PC-9 (cell line): Measurements from ENCODE around the gene CNTN1. TPM values are rescaled to one million over a fixed set of nuclear protein-coding genes. Genes with fewer than 3 reads are reported as not detected.

Source experiments
- BruUV-seq: library from RNA; stranded (reverse); fragments of 400-500 nt; replicated peaks from 2 replicates; lab custom pipeline; 2021; lab: Mats Ljungman, UMichigan
- CTCF ChIA-PET: fragments of 300-600 bp; sonication (Branson Sonifier 250); formaldehyde crosslinking; loops from one replicate; lab custom pipeline; 2022; ENCODE audit warnings: antibody characterized with exemption; lab: Charles Lee
- POLR2A ChIA-PET: fragments of 300-600 bp; sonication (Branson Sonifier 250); formaldehyde crosslinking; loops from one replicate; lab custom pipeline; 2022; ENCODE audit warnings: antibody characterized with exemption; ENCODE audit not compliant: unreplicated experiment; lab: Charles Lee
- DNase-seq, 2 experiments: peaks; one replicate each; pipeline versions ENCODE4 v3.0.0 to v3.0.0-alpha.2; 2015 to 2022; ENCODE audit warnings: mixed read lengths in 1 of 2
- H2AFZ ChIP-seq: fragments of 200-600 bp; sonication (generic); 2 replicates; pipeline ENCODE4 v1.8.1; 2017; ENCODE audit warnings: antibody characterized with exemption
- H3F3A ChIP-seq: fragments of 200-600 bp; sonication (generic); 2 replicates; pipeline ENCODE4 v1.8.1; 2017; ENCODE audit warnings: antibody characterized with exemption, mild to moderate bottlenecking, low read depth; ENCODE audit not compliant: insufficient read depth
- H3K27ac ChIP-seq: fragments of 200-600 bp; sonication (generic); 2 replicates; pipeline ENCODE4 v1.6.1; 2016; ENCODE audit warnings: mixed run types
- H3K27me3 ChIP-seq: fragments of 200-600 bp; sonication (generic); 2 replicates; pipeline ENCODE4 v1.6.1; 2016; ENCODE audit warnings: low read depth, mixed run types; ENCODE audit not compliant: insufficient read depth
- H3K36me3 ChIP-seq: fragments of 200-600 bp; sonication (generic); 2 replicates; pipeline ENCODE4 v1.6.1; 2016; ENCODE audit warnings: low read depth, mixed run types
- H3K4me1 ChIP-seq: fragments of 200-600 bp; sonication (generic); replicated peaks from 2 replicates; pipeline ENCODE4 v1.6.1; 2016; ENCODE audit warnings: mixed run types; ENCODE audit not compliant: insufficient read depth
- H3K4me2 ChIP-seq: fragments of 200-600 bp; sonication (generic); 2 replicates; pipeline ENCODE4 v1.6.1; 2017; ENCODE audit warnings: mixed run types
- H3K4me3 ChIP-seq: fragments of 200-600 bp; sonication (generic); 2 replicates; pipeline ENCODE4 v1.6.1; 2016; ENCODE audit warnings: mixed run types
- H3K79me2 ChIP-seq: fragments of 200-600 bp; sonication (generic); 2 replicates; pipeline ENCODE4 v1.6.1; 2017; ENCODE audit warnings: low read depth, mixed run types
- H3K9me2 ChIP-seq: fragments of 200-600 bp; sonication (generic); 2 replicates; pipeline ENCODE4 v1.8.1; 2017; ENCODE audit warnings: mild to moderate bottlenecking; ENCODE audit not compliant: insufficient read depth
- H3K9me3 ChIP-seq: fragments of 200-600 bp; sonication (generic); 2 replicates; pipeline ENCODE4 v1.8.1; 2016; ENCODE audit warnings: low read depth; ENCODE audit not compliant: insufficient read depth
- H4K20me1 ChIP-seq: fragments of 200-600 bp; sonication (generic); 2 replicates; pipeline ENCODE4 v1.8.1; 2017; ENCODE audit not compliant: insufficient read depth
- EZH2 ChIP-seq: fragments of 200-600 bp; sonication (generic); IDR thresholded peaks from 2 replicates; pipeline ENCODE4 v1.8.0; 2017; ENCODE audit warnings: antibody characterized with exemption, low read depth
- intact Hi-C: fragments of 100-400 bp; cut with micrococcal nuclease; formaldehyde crosslinking; loops from one replicate; pipeline ENCODE4 v1.10.0; 2022; ENCODE audit not compliant: unreplicated experiment
- total RNA-seq: library from RNA; stranded (reverse); gene quantifications from 2 replicates; pipeline ENCODE4 v1.2.3, GENCODE V29; 2021
- TF ChIP-seq, protein P1 (sequence below): fragments of 200-600 bp; sonication (generic); conservative IDR thresholded peaks from 2 replicates; pipeline ENCODE4 v1.6.1; 2017; ENCODE audit warnings: mixed run types, antibody characterized with exemption, mild to moderate bottlenecking, moderate library complexity

Gene CNTN1
- total RNA-seq, 1 experiment from 2014 or later: 0.37 TPM

GRCh38 chr12:40647651-40648050, 44.6 kb upstream of the CNTN1 start:
- no peak overlapping the region for H3K4me2 ChIP-seq
- H3K9me3 ChIP-seq: no peaks in the 10 kb centered on the region
- no peak for TF ChIP-seq EZH2
- TF ChIP-seq, protein P1, sequence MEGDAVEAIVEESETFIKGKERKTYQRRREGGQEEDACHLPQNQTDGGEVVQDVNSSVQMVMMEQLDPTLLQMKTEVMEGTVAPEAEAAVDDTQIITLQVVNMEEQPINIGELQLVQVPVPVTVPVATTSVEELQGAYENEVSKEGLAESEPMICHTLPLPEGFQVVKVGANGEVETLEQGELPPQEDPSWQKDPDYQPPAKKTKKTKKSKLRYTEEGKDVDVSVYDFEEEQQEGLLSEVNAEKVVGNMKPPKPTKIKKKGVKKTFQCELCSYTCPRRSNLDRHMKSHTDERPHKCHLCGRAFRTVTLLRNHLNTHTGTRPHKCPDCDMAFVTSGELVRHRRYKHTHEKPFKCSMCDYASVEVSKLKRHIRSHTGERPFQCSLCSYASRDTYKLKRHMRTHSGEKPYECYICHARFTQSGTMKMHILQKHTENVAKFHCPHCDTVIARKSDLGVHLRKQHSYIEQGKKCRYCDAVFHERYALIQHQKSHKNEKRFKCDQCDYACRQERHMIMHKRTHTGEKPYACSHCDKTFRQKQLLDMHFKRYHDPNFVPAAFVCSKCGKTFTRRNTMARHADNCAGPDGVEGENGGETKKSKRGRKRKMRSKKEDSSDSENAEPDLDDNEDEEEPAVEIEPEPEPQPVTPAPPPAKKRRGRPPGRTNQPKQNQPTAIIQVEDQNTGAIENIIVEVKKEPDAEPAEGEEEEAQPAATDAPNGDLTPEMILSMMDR: no peak
- no peaks in the 10 kb centered on the region for H3K36me3 ChIP-seq
- no peaks in the 10 kb centered on the region for H3K79me2 ChIP-seq
- H3K9me2 ChIP-seq: 0 out of 2 replicates have a peak, but pooled peaks cover 4% of the 10 kb centered on the region
- no peak for DNase-seq
- intact Hi-C loops: no loop called here
- ChIA-PET CTCF (no interaction called here), POLR2A (no interaction called here)
- H3K27ac ChIP-seq: no peak overlapping the region
- no peaks in the 10 kb centered on the region for H3F3A ChIP-seq
- 0 out of 2 replicates have a peak, but pooled peaks cover 7% of the 10 kb centered on the region for H3K4me1 ChIP-seq
- no peaks in the 10 kb centered on the region for H4K20me1 ChIP-seq
- H2AFZ ChIP-seq: no peak overlapping the region
- BruUV-seq: no TSS peak
- no peak overlapping the region for H3K4me3 ChIP-seq
- no peaks in the 10 kb centered on the region for H3K27me3 ChIP-seq

GRCh38 chr12:40648519-40648918, 43.7 kb upstream of the CNTN1 start:
- H3K27ac ChIP-seq: no peak overlapping the region
- no peaks in the 10 kb centered on the region for H3K36me3 ChIP-seq
- ChIA-PET CTCF (no interaction called here), POLR2A (no interaction called here)
- no peak for DNase-seq
- H3K9me2 ChIP-seq: 0 out of 2 replicates have a peak, but pooled peaks cover 4% of the 10 kb centered on the region
- no peak overlapping the region for H3K4me2 ChIP-seq
- H2AFZ ChIP-seq: no peak overlapping the region
- H4K20me1 ChIP-seq: no peaks in the 10 kb centered on the region
- H3F3A ChIP-seq: no peaks in the 10 kb centered on the region
- no peaks in the 10 kb centered on the region for H3K9me3 ChIP-seq
- H3K27me3 ChIP-seq: no peaks in the 10 kb centered on the region
- H3K79me2 ChIP-seq: no peaks in the 10 kb centered on the region
- no peak for TF ChIP-seq EZH2
- TF ChIP-seq, protein P1: no peak
- intact Hi-C loops: no loop called here
- 0 out of 2 replicates have a peak, but pooled peaks cover 7% of the 10 kb centered on the region for H3K4me1 ChIP-seq
- H3K4me3 ChIP-seq: no peak overlapping the region
- BruUV-seq: no TSS peak

DNA sequence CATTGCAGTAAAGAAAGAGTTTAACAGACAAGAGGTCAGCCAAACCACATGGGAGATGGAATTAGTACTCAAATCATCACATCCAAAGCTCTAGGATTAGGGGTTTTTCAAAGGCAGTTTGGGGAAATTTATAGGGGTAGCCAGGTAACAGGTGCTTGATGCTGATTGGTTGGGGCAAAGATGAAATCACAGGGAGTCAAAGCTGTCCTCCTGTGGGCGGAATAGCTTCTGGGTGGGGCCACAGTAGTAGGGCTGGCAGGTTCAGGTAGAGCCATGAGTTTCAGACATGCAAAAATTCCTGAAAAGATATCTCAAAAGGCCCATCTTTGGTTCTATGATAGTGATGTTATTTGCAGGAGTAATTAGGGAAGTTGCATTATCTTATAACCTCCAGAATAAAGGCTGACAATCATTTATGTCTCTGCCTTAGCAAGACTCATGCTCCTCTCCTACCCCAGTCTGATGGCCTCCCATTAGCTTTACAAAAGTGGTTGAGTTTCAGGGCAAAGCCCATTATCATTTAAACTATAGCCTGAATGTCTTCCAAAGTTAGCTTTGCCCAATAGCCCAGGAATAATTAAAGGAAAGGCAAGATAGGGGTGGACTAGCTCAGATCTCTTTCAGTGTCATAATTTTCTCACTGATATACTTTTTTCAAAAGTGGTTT, 42.1 kb upstream of the CNTN1 start:
- Histone ChIP-seq H2AFZ (no peak overlapping the region), H3K9me3 (no peaks in the 10 kb centered on the region), H3K4me2 (no peak overlapping the region), H3K27ac (no peak overlapping the region), H3K9me2 (0 out of 2 replicates have a peak, but pooled peaks cover 4% of the 10 kb centered on the region), H3K27me3 (no peaks in the 10 kb centered on the region), H3F3A (no peaks in the 10 kb centered on the region), H3K79me2 (no peaks in the 10 kb centered on the region), H3K4me1 (0 out of 2 replicates have a peak, but pooled peaks cover 7% of the 10 kb centered on the region), H3K36me3 (no peaks in the 10 kb centered on the region), H4K20me1 (no peaks in the 10 kb centered on the region), H3K4me3 (no peak overlapping the region)
- intact Hi-C loops: no loop called here
- ChIA-PET POLR2A (no interaction called here), CTCF (no interaction called here)
- no TSS peak for BruUV-seq
- no peak for DNase-seq
- TF ChIP-seq, protein P1: no peak
- TF ChIP-seq EZH2: no peak
